Measurements from ENCODE around the gene ATP6V1A.

ATP6V1A gene

DNA sequence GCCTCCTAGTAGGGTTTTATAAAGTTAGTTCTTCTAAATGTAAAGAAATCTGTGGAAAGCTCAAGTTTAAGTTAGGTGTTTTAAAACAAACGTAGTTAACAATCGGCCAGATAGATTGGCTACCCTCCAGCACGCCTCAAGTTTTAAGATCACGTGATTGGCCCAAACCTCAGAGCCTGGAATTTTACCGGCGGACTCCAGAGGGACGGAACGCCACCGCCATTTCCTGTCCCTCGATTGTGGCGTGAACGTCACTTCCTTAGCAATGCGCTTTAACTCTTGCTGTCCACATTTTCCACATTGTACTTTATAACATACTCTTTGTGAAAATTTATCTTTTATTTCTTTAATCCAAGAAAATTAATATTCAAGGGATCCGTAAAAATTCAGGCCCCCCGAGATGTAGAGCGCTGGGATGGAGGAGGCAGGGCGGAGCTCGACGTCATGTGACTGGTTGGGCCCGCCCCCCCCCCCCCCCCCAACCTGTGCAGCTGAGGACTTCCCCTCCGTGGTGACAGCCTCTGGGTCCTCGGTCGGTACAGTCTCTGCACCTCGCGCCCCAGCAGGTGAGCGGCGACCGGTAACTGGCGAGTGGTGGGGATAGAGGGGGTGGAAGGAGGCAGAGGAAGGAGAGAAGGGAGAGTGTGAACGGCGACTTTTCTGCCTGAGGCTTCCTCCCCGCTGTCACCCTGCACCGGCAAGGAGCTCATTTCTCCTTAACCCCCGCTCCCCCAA, at the start of gene ATP6V1A:
Gene ATP6V1A, plus strand, starts transcription at position 488 of the 735 bp plus-strand sequence. CDS start 31,719 bp downstream, outside the sequence.
- DNase-seq (ENCODE audit: low spot score), result peak; percentile 97

DNA sequence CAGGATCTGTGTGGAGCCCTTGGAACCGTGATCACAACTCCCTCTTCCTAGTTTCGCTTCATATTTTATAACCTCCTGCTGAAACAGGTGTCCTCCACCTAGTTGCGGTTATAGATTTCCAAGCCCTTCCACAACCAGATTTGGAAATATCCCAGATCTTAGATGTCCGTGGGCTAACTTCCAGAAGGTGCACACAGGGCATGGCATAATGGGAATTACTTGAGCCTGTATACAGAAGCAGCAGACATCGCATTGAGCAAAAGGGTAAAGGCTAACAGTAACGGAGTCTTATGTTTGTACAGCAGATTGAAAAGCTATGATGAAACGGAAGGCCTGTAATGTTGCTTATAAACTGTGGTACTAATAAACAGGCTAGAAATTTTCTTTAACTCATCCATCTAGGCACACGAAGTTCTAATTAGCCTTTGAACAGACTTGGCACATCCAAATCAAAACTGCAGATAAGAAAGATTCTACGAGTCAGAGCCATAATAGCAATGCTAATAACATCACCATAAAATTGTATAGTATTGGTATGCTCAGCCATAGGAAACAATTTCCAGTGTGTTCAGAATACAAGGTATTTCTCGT, 49.2 kb upstream of the ATP6V1A start:
- peak; percentile 35 for DNase-seq (ENCODE audit: low spot score)

DNA sequence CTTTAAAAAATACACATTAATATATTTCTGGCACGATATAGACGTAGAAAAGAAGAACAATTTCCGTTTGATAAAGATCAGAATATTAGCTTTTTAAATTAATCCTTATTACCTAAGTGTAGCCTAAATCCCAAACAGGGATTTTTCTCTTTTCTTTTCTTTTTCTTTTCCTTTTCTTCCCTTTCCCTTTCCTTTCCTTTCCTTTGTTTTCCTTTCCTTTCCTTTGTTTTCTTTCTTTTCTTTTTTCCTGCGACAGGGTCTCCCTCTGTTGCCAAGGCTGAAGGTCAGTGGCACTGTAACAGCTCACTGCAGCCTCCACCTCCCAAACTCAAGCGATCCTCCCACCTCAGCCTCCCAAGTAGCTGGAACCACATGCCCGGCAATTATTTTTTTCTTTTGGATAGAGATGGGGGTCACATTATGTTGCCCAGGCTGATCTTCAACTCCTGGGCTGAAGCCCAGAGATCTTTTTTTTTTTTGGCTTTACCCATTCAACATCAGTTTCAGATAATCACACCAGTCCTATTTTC, 48.6 kb upstream of the ATP6V1A start:
- no peak for DNase-seq (ENCODE audit: low spot score)

DNA sequence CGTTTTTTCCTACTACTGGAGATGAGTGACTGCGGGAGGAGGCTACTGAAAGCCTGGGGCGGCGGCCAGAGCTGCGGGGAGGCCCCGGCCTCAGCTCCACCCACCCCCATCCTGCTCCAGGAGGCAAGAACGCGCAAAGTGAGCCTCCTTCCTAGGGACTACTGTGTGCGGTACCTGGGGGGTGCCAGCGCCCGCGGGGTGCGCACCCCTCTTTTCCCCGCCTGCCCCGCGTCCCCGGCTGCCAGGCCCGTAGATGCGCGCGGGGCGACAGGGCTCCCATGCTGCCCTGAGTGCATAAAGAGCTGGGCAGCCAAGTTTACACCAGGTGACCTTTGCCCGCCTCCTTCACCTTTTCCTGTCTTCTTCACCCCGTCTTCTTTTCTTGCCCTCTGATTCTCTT, 47.9 kb upstream of the ATP6V1A start:
- no peak for DNase-seq (ENCODE audit: low spot score)

DNA sequence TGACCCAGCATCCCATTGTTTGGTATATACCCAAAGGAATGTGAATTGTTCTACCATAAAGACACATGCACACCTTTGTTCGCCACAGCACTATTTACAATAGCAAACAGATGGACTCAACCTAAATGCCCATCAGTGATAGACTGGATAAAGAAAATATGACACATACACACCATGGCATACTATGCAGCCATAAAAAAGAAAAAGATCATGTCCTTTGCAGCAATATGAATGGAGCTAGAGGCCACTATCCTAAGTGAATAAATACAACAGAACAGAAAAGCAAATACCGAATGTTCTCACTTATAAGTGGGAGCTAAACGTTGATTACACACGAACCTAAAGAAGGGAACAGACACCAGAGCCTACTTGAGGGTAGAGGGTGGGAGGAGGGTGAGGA, 39.0 kb upstream of the ATP6V1A start:
- no peak for DNase-seq (ENCODE audit: low spot score)

DNA sequence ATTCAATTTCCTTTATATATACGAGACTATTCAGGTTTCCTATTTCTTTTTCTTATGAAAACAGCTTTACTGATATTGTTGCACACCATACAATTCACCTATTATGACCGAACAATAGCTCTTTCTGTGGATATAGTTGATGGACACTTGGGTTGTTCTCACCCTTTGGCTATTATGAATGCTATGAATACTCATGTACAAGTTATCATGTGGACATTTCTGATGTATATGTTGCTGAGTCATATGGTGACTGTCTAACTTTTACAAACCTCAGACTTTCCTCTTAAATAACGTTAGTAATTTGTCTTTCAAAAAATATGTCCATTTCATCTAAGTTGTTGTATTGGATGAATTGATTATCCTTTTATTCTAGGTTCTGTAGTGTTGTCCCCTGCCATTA, 34.7 kb upstream of the ATP6V1A start:
- no peak for DNase-seq (ENCODE audit: low spot score)

DNA sequence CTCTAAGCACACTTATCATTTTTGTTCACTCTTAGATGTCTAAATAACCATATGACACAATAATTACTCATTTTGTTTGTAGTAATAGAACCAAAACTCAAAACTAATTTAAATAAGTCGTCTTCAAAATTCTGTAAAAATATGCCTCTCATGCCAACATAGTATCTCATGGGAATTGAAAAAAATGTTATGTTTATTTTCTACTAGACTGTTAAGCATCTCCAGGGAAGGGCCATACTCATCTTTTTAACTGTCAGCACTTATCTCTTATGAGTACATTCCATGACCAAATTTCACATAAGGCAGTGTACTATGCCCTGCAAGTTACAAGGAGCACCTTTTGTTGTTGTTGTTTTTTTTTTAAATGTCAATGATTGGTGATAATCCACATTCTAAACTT, 32.1 kb upstream of the ATP6V1A start:
- no peak for DNase-seq (ENCODE audit: low spot score)

DNA sequence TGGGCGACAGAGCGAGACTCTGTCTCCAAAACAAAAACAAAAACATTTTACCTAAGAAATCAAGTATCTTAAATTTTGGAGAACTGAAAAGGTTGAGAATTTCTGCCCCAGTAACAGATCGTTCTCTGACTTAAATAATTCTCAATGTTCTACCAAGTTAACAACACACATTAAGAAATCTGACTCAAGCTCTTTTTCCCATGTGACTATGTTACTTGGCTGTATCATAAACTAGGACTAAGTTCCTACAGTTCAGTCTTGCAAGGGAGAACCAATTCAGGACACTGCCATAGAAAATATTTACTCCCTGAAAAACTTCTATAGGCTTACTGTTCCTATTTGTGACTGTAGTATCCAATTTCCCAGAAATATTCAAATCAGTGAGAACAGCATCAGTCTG, 29.5 kb upstream of the ATP6V1A start:
- no peak for DNase-seq (ENCODE audit: low spot score)

DNA sequence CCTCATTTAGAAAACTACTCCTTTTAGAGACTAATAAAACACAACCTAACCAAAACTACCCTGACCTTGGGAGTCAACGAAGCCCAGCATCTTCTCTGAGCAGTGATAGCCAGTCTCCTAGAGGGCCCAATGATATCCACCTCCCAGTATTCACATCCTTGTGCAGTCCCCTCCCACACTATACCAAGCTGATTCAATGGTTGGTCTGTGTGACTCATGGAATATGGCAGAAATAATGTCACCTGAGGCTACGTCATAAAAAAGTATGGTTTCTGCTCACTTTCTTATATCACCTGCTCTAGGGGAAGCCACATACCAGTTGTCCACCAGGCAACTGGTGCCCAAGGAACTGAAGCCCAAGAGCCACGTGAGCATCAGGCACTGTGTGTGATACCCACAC, 29.0 kb upstream of the ATP6V1A start:
- DNase-seq (ENCODE audit: low spot score), result no peak

DNA sequence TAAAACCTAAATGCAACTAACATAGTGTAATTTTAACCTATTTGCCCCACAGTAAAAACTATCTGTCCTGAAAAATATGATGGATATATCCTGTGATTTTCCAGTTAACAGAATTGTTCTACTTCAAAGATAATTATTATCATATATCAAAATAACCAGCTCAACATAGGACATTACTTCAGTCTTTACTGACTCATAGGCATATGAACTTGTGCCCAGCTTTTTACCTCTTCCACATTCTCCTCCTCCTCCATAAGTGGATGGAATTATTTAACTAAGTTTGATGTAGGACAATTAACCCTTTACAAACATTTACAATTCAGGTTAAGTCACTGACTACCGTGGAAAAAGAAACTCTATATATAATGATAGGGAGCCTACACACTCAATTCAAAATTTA, 27.5 kb upstream of the ATP6V1A start:
- no peak for DNase-seq (ENCODE audit: low spot score)

DNA sequence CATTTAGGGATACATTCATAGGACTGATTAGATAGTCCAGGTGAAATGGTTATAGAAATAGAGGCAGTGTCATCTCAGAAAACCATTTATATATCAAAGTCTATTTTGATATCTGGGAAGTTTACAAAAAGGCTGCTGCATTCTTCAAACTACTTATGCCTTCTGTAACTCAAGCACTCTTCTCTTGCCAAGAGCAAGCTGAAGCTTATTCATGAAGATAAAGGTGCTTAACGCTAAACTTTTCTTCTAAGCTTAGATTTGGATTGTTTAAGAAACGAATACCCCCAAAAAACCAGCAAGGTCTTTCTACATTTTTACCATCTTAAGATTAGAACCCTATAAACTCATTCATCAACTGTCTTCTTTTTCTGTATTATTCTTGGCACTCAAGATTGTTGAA, 27.1 kb upstream of the ATP6V1A start:
- no peak for DNase-seq (ENCODE audit: low spot score)

DNA sequence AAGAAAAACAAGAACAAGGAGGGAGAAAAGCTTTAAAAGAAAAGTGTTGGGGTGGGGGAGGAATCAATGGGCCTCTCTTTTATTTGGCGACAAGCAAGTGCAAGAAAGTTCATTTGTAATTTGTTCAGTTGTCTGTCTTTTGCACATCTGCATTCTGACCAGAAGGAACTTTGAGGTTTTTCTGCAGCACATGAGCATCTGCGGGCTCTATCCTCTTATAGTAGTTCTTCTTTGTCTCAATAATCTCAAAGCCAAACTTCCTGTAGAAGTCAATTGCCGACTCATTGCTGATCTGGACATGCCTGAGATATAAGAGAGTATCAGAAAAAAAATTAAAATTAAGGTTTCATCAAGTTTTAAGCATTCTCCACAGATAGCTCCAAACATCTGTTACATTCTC, 25.2 kb upstream of the ATP6V1A start:
- no peak for DNase-seq (ENCODE audit: low spot score)

DNA sequence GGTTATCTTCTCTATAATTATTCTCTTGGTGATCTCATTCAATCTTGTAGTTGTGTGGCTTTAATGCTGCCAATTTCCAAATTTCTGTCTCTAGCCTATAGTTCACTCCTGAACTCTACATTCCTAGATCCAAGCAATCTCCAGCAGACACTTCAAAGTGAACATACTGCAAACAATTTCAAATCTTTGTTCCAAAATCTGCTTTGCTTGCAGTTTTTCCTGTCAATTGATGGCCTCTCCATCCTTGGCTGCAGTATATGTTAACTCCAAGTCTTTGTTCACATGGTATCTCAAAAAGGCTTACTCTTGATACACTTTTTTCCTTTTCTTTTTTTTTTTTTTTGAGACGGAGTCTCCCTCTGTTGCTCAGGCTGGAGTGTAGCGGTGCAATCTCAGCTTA, 18.2 kb upstream of the ATP6V1A start:
- no peak for DNase-seq (ENCODE audit: low spot score)

DNA sequence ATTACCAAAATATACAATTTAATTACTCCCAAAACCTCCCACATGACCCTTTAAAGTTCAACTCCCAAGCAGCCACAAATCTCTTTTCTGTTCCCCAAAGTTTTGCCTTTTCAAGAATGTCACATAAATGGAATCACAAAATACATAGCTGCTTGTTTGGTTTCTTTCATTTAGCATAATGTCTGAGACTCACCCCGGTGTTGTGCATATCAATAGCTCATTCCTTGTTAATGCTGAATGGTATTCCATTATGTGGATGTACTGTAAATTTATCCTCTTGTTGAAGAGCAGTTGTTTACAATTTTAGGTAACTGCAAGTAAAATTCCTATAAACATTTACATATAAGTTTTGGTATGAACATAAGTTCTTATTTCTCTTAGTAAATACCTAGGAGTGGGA, 16.3 kb upstream of the ATP6V1A start:
- no peak for DNase-seq (ENCODE audit: low spot score)

DNA sequence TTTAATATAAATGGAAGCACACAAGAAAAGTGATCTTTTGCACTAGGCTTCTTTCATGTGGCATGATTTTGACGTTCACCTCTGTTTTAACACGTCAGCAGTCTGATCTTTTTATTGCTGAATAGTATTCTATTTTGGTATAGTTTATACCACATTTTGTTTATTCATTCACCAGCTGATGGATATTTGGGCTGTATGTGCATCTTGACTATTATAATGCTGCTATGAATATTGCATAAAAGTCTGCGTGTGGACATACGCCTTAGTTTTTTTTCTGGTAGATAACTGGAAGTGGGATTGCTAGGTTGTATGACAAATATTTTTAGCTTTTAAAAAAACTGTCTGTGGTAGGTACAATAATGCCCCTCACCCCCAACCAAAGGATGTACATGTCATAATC, 15.1 kb upstream of the ATP6V1A start:
- DNase-seq (ENCODE audit: low spot score), result no peak

DNA sequence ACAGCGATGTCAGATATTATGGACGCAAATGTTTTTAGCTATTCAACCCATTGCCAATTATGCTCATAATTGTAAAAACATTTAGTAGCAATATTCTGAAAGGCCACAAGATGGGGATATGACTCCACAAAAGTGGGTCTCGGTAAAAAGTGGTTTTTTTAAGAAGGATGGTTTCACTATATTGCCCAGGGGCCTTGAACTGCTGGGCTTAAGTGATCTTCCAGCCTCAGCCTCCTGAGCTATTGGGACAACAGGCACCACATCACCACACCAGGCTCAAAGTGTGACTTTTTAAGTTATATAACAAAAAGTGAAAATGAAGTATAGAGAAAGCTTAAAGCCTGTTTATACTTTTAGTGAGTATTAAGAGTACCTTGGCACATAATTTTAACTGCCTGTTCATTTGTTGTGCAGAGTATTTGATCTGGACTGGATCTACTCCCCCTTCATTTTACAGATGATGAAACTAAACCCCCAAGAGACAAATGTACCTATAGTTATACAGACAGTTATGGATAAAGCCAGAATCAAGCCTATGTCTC, 10.2 kb upstream of the ATP6V1A start:
- peak; percentile 67 for DNase-seq (ENCODE audit: low spot score)

DNA sequence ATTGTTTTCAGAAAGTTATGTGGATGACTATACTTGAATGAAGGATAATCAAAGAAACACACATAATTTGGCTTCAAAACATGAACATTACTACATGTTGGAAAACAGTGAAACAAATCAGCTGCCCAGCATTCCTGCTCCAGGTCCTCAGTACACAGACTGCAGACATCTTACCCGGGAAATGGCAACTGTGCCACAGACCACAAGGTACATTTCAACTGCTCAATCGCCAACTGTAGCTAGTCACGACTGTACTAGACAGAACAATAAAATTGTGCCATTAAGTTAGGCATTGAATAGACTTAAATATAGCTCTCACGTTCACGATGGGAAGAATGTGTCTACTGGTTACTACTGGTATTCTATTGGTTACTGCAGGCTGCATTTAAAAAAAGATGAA, 5.7 kb upstream of the ATP6V1A start:
- no peak for DNase-seq (ENCODE audit: low spot score)

DNA sequence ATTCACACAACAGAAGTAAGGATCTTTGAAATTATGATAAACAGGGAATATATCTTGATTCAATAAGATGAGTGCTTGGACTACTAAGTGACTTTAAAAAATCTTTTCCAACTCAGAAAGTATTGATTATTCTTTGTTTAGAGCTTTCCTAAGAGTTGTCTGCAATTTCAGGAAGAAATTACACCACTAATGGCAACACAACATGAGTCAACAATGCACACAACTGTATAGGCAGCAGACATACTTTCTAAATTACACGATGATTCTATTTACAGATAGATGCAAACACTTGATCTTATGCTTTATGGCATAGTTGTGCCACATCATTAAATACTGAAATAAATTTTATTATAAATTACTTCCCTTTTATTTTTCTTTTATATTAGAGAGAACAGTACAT, 5.2 kb upstream of the ATP6V1A start:
- no peak for DNase-seq (ENCODE audit: low spot score)

DNA sequence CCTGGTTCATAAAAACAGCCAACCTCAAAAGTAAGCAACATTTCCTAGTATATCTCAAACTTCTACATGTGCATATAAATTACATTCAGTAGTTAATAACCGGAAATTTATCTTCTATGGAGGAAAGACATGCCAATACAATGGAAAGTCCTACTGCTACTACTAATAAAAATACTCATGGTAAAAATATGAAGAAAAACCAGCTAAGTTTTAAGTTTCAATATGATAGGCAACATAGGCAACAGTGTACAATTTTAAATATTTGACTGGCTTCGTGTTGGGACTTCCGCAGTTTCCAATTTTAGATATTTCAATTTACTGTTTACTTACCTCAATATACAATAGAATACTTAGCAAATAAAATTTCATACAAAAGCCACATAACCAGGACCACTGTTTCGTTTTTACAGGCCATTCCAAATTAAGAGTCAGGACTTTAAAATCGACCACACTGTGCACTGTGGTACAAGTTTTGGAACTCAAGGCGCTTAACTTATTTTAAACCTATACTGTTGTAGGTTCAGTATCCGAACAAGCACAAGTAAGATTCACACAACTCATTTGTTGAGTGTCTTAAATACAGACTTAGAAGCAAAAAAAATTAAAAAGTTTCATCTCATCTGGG, 3.7 kb upstream of the ATP6V1A start:
- DNase-seq (ENCODE audit: low spot score), result no peak

DNA sequence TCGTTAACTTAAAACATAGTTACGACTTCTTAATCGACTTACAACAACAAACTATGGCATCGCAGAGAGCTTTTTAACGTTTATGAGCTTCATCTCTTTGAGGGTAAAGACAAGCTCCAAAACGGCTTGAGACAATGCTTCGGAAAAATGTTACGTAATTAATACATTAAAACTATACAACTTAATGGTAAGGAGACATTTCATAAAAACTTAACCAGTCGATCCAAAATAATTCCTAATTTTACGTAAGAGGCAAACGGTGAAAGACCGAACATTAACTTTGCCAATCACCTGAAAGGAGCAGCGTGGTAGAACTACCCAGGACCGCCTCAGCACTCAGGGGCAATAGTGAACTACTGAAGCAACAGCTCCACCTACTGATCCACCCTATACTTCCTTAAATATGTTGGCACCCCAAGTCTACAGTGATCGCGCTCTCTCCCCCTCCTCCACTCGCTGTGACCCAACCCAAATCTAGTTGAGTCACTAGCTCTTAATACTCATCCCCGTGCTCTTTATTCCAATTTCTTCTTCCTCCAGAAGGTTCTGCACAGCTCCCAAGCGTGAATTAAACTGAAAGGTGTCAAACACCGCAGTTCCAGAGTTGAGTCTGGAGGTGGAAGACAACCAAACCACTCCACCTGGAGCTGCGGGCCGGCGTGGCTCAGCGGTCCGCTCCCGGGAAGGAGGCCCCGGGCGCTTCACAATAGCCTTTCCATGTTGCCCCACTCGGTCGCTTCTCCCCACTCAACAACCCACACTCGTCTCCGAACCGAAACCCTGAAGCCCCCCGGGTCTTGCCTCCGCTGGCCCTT, 1.7 kb upstream of the ATP6V1A start:
- DNase-seq (ENCODE audit: low spot score), result peak; percentile 77

DNA sequence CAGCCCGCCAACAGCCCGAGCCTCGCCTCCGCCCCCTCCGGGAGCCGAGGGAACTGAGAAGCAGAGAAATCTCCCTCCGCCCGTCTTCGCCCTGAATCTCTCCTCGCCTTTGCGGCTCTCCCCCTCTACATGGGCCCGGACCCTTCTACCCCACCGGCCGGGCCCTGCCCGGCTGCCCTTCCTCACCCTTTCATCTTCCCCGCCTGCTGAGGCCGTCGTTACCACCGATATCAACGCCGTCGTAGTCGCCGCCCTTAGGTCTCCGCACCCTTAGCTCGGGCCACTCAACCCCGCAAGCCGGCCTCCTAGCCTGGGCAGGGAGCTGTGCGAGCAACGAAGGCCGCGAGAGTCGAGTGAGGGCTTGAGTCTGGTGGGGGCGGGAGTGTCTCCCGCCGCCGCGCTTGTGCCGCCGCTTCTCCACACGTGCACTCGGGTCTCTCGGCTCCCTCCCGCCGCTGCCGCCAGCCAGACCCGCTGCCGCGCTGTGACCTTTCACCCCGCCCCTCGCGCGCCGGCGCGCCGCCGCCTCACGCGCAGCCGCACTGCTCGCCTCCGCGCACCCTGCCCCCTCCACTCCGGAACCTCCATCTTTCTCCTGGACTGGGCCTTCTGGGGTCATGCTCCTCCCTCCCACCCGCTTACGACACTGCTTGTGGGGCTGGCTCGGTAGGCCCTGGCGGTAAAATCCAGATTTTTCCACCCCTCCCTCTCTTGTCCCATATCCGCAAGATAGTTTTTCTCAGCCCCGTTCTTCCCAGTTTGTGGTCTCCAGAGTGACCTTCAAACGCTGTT, 883 bp upstream of the ATP6V1A start, which contains the start of gene NAA50:
Gene NAA50, minus strand, starts transcription at position 494 of the 792 bp plus-strand sequence. Its CDS starts 300 bp downstream, at position 194.
- DNase-seq (ENCODE audit: low spot score), result peak; percentile 95

All from globus pallidus (tissue), 1 donor.